GM06990 (cell line): ENCODE results near the gene HPS4.

Source experiments
- DNase-seq: peaks from one replicate; pipeline ENCODE4 v3.0.0-alpha.2; 2011; ENCODE audit not compliant: insufficient read length; ENCODE audit errors: extremely low read depth
- H3K27me3 ChIP-seq: replicated peaks from 2 replicates; pipeline ENCODE4 v1.6.0; 2011; ENCODE audit warnings: low read length; ENCODE audit not compliant: control insufficient read depth, insufficient read depth
- H3K36me3 ChIP-seq: 2 replicates; pipeline ENCODE4 v1.5.1; 2011; ENCODE audit warnings: low read length; ENCODE audit not compliant: control insufficient read depth, insufficient read depth
- H3K4me3 ChIP-seq: replicated peaks from 2 replicates; pipeline ENCODE4 v1.5.1; 2011; ENCODE audit warnings: low read depth, mild to moderate bottlenecking, control low read depth, low read length
- CTCF ChIP-seq: IDR thresholded peaks from 2 replicates; pipeline ENCODE4 v1.5.1; 2011; ENCODE audit warnings: low read length, control low read depth, mild to moderate bottlenecking, inconsistent platforms; ENCODE audit not compliant: insufficient read depth, poor library complexity, severe bottlenecking

The HPS4 gene

GRCh38 chr22:26429458-26430286 lies 53.9 kb downstream of the HPS4 start:
- H3K27me3 ChIP-seq = no peaks in the 10 kb centered on the region; the same call in 1 of the 2 replicates
- no peak for DNase-seq
- peak overlapping the region; percentile 84 for H3K4me3 ChIP-seq
- peaks cover 11% of the 10 kb centered on the region for H3K36me3 ChIP-seq
- TF ChIP-seq CTCF = no peak

- DNase-seq = peak; percentile 93
- H3K36me3 ChIP-seq = peaks cover 3% of the 10 kb centered on the region
- peak within 1 kb of the TSS; percentile 84 for H3K4me3 ChIP-seq
- H3K27me3 ChIP-seq = no peaks in the 10 kb centered on the region; the same call in 1 of the 2 replicates
- TF ChIP-seq CTCF = no peak
These were observed 54.8 kb downstream of the HPS4 start, which contains the start of gene ASPHD2 for GRCh38 chr22:26428515-26429457. ASPHD2 (plus strand) TSS chr22:26429260; CDS start chr22:26433616, 4,356 bp downstream.

GRCh38 chr22:26426924-26427323 lies 56.7 kb downstream of the HPS4 start:
- no peak for TF ChIP-seq CTCF
- DNase-seq = no peak
- Histone ChIP-seq H3K27me3 (no peaks in the 10 kb centered on the region; the same call in 1 of the 2 replicates), H3K36me3 (no peaks in the 10 kb centered on the region), H3K4me3 (no peak overlapping the region)

GRCh38 chr22:26418620-26419019 lies 65.0 kb downstream of the HPS4 start:
- H3K27me3 ChIP-seq = no peaks in the 10 kb centered on the region; the same call in none of the 2 replicates

More at GRCh38 chr22:26418620-26419019, 65.0 kb downstream of the HPS4 start:
- no peak overlapping the region for H3K4me3 ChIP-seq
- TF ChIP-seq CTCF = no peak
- no peak for DNase-seq
- H3K36me3 ChIP-seq = no peaks in the 10 kb centered on the region
